Activated naive CD8-positive, alpha-beta T cell (primary cell): Measurements from ENCODE around the gene ABCB6.

ENCODE experiments used
- H3K27ac Mint-ChIP-seq: one replicate; pipeline ENCODE4 v1.8.0; 2021; ENCODE audit warnings: mixed read lengths
- H3K27me3 Mint-ChIP-seq: one replicate; pipeline ENCODE4 v1.8.0; 2021; ENCODE audit warnings: mixed read lengths
- H3K36me3 Mint-ChIP-seq: one replicate; pipeline ENCODE4 v1.8.0; 2021; ENCODE audit warnings: mixed read lengths
- H3K4me1 Mint-ChIP-seq: one replicate; pipeline ENCODE4 v1.8.0; 2021; ENCODE audit warnings: low read depth, mixed read lengths
- H3K4me3 Mint-ChIP-seq: one replicate; pipeline ENCODE4 v1.8.0; 2021; ENCODE audit warnings: mild to moderate bottlenecking, mixed read lengths
- H3K9me3 Mint-ChIP-seq: one replicate; pipeline ENCODE4 v1.8.0; 2021; ENCODE audit warnings: low read depth, mixed read lengths

ABCB6 gene

DNA sequence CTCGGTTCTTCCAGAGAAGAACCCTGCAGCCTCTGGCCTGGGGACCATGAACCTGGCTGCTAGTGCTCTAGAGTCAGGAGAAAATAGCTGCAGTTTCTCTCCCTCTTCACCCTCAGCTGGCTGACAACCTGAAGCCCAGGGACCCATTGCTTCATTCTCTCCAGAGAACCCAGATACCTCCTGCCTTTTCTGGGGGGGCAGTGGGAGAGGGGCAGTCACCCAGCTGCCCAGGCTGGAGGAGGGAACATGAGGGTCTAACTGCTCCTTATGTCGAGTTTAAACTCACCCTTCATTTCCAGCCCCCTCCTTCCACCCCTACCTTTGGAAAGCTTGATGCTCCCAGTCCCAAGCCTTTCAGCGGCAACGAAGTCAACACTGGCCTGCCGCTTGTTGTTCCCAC is 19.8 kb downstream of the ABCB6 start:
- Mint-ChIP-seq H3K9me3 (no peaks in the 10 kb centered on the region), H3K27me3 (no peaks in the 10 kb centered on the region), H3K27ac (peak overlapping the region; percentile 6), H3K36me3 (peaks cover 2% of the 10 kb centered on the region), H3K4me3 (peak overlapping the region; percentile 65), H3K4me1 (peaks cover 26% of the 10 kb centered on the region)

DNA sequence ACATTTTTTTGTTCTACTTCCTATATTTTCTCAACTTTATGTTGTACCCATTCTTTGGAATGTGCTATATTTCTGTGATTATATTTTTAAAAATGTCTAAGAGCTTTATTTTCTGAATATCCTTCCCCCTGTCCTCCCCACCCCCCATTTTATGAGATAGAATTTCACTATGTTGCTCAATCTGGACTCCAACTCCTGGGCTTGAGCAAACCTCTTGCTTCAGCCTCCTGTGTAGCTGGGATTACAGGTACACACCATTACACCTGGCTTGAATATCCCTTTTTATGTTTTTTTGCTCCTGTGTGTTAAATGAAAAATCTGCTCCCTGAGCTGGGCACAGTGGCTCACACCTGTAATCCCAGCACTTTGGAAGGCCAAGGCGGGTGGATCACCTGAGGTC is 21.4 kb downstream of the ABCB6 start:
- Mint-ChIP-seq H3K27ac (no peak overlapping the region), H3K4me3 (no peak overlapping the region), H3K36me3 (peaks cover 2% of the 10 kb centered on the region), H3K9me3 (no peaks in the 10 kb centered on the region), H3K4me1 (peaks cover 26% of the 10 kb centered on the region), H3K27me3 (no peaks in the 10 kb centered on the region)

DNA sequence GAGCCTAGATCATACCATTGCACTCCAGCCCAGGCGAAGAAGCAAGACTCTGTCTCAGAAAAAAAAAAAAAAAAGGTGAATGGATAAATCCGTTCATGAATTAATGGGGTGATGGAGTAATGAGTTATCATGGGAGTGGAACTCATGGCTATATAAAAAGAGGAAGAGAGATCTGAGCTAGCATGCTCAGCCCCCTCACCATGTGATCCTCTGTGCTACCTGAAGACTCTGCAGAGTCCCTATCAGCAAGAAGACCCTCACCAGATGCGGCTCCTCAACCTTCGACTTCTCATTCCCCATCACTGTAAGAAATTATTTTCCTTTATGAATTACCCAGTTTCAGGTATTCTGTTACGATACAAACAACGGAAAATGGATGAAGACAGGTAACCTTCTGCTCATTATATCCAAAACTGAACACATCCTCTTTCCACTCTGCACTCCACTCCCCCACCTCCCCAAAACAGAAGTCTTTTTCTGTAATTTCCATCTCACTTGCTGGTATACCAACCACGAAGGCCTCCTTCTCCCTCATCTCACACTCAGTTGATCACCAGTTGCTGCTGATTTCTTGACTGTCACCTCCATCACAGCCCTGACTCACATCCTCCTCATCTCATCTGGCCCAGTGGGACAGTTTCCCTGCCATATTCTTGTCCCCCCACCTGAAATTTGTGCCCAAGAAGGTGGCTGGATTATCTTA is 31.9 kb downstream of the ABCB6 start:
- H3K4me3 Mint-ChIP-seq = no peak overlapping the region
- peak overlapping the region; percentile 65 for H3K27ac Mint-ChIP-seq
- no peaks in the 10 kb centered on the region for H3K9me3 Mint-ChIP-seq
- peaks cover 7% of the 10 kb centered on the region for H3K36me3 Mint-ChIP-seq
- H3K4me1 Mint-ChIP-seq = peaks cover 20% of the 10 kb centered on the region
- H3K27me3 Mint-ChIP-seq = no peaks in the 10 kb centered on the region

DNA sequence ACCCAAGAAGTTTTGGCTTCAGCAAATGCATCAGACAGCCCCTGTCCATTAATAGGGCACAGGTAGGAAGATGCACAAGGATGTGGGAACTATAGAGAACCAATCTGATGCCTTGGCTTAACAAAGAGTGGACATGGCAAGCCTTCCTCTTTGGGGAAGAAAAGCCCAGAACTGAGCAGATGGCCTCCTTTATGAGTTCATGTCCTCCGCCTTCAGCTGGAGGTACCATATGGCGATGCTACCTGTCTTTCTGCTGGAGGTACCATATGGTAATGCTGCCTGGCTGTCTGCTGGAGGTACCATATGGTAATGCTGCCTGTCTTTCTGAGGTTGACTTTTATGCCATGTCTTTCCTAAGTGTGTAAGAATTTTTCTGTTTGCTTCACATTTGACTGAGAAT is 34.6 kb downstream of the ABCB6 start:
- no peaks in the 10 kb centered on the region for H3K27me3 Mint-ChIP-seq
- peaks cover 45% of the 10 kb centered on the region for H3K4me1 Mint-ChIP-seq
- H3K36me3 Mint-ChIP-seq = peaks cover 7% of the 10 kb centered on the region
- H3K27ac Mint-ChIP-seq = peak overlapping the region; percentile 54
- H3K4me3 Mint-ChIP-seq = no peak overlapping the region
- no peaks in the 10 kb centered on the region for H3K9me3 Mint-ChIP-seq

DNA sequence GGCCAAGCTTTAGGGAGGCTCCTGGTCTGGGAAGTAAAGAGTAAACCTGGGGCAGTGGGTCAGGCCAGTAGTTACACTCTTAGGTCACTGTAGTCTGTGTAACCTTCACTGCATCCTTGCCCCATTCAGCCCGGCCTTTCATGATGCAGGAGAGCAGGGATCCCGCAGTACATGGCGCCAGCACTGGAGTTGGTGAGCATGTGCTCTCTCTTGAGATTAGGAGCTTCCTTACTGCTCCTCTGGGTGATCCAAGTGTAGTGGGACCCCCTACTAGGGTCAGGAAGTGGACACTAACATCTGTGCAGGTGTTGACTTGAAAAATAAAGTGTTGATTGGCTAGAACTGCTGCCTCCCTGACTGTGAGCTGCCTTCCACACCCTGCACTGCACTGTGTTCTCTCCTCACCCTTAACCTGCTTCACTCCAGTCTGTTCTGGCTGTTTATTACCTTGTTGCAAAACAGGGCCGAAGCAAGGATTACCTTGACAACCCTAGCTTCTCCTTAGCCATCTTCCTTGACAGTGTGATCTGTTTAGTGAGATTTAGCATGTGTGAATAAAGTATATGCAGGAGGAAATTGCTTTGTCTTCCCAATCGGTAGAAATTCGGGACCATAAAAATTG is 35.5 kb downstream of the ABCB6 start:
- Mint-ChIP-seq H3K27me3 (no peaks in the 10 kb centered on the region), H3K4me3 (no peak overlapping the region), H3K9me3 (no peaks in the 10 kb centered on the region), H3K36me3 (peaks cover 7% of the 10 kb centered on the region), H3K27ac (peak overlapping the region; percentile 70), H3K4me1 (peaks cover 47% of the 10 kb centered on the region)

DNA sequence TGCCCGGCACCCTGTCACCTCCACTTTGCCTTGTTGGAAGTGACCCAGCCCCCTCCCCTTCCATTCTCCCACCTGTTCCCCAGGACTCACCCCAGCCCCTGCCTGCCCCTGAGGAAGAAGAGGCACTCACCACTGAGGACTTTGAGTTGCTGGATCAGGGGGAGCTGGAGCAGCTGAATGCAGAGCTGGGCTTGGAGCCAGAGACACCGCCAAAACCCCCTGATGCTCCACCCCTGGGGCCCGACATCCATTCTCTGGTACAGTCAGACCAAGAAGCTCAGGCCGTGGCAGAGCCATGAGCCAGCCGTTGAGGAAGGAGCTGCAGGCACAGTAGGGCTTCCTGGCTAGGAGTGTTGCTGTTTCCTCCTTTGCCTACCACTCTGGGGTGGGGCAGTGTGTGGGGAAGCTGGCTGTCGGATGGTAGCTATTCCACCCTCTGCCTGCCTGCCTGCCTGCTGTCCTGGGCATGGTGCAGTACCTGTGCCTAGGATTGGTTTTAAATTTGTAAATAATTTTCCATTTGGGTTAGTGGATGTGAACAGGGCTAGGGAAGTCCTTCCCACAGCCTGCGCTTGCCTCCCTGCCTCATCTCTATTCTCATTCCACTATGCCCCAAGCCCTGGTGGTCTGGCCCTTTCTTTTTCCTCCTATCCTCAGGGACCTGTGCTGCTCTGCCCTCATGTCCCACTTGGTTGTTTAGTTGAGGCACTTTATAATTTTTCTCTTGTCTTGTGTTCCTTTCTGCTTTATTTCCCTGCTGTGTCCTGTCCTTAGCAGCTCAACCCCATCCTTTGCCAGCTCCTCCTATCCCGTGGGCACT is 36.2 kb downstream of the ABCB6 start:
- no peaks in the 10 kb centered on the region for H3K9me3 Mint-ChIP-seq
- H3K4me1 Mint-ChIP-seq = peaks cover 48% of the 10 kb centered on the region
- H3K27me3 Mint-ChIP-seq = no peaks in the 10 kb centered on the region
- H3K27ac Mint-ChIP-seq = peak overlapping the region; percentile 70
- H3K36me3 Mint-ChIP-seq = peaks cover 7% of the 10 kb centered on the region
- peak overlapping the region; percentile 17 for H3K4me3 Mint-ChIP-seq

DNA sequence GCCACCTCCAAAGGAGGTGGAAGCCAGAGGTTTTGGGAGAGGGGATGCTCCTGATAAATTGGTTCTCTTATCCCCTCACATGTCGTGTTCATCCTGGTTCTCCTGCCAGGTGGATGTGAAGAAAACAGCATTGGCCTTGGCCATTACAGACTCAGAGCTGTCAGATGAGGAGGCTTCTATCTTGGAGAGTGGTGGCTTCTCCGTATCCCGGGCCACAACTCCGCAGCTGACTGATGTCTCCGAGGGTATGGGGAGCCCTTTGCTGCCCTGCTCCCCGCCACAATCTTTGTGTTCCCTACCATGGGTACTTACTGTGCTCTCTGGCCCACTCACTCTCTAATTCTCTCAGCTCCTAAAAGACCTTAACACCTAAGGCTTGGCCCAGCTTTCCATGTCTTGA is 37.2 kb downstream of the ABCB6 start:
- Mint-ChIP-seq H3K27ac (peak overlapping the region; percentile 58), H3K4me3 (peak overlapping the region; percentile 13), H3K9me3 (no peaks in the 10 kb centered on the region), H3K36me3 (peaks cover 3% of the 10 kb centered on the region), H3K27me3 (no peaks in the 10 kb centered on the region), H3K4me1 (peaks cover 47% of the 10 kb centered on the region)

DNA sequence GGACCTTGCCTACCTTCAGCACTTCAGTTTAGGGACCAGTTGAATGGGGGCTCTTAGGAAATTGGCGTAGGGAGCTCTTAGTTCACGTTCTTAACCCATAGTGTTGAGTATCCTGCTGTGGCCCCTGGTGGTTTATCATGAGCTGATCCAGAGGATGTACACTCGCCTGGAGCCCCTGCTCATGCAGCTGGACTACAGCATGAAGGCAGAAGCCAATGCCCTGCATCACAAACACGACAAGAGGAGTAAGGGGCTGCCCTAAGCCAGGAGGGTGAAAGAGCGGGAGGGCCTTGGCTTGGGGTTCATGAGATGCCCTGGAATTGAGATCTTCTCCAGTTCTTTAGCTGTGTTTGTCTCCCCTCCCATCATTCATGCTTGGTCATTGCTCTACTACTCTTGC is 37.8 kb downstream of the ABCB6 start:
- Mint-ChIP-seq H3K36me3 (peaks cover 3% of the 10 kb centered on the region), H3K27me3 (no peaks in the 10 kb centered on the region), H3K4me3 (peak overlapping the region; percentile 27), H3K27ac (peak overlapping the region; percentile 31), H3K4me1 (peaks cover 48% of the 10 kb centered on the region), H3K9me3 (no peaks in the 10 kb centered on the region)

DNA sequence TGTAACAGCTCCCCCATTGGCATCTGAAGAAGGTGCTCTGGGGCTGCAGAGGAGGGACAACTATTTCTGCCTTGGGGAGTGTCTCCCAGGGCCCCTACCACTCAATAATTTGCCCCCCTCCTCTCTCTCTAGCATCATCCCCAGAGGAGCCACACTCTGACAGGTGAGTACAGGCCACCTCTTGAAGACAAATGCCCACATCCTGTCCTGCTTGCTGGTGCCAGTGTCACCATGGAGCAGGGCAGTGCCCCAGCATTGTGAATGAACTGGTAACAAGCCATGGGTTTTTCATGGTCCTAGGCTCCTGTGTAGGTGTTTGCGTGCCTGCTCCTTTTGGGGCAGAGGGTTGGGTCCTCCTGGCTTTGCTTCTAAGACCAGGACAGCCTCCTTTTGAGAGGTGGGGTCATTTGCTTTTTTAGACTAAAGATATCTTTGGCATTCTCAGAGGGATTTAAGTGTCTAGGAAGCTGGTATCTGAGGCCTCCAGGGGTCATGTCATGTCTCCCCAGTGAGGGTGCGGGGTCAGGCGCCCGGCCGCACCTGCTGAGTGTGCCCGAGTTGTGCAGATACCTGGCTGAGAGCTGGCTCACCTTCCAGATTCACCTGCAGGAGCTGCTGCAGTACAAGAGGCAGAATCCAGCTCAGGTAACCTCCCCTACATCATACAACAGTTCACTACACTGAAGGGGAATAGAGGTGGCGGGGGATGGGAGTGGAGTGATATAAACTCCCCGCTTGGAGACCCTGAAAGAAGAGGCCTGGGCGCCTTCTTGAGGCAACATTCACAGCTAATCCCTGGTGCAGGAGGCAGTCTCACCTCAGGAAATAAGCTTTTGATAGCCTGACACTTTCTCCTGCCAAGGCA is 38.9 kb downstream of the ABCB6 start:
- Mint-ChIP-seq H3K27me3 (no peaks in the 10 kb centered on the region), H3K4me3 (peak overlapping the region; percentile 88), H3K36me3 (no peaks in the 10 kb centered on the region), H3K27ac (no peak overlapping the region), H3K4me1 (peaks cover 56% of the 10 kb centered on the region), H3K9me3 (no peaks in the 10 kb centered on the region)

DNA sequence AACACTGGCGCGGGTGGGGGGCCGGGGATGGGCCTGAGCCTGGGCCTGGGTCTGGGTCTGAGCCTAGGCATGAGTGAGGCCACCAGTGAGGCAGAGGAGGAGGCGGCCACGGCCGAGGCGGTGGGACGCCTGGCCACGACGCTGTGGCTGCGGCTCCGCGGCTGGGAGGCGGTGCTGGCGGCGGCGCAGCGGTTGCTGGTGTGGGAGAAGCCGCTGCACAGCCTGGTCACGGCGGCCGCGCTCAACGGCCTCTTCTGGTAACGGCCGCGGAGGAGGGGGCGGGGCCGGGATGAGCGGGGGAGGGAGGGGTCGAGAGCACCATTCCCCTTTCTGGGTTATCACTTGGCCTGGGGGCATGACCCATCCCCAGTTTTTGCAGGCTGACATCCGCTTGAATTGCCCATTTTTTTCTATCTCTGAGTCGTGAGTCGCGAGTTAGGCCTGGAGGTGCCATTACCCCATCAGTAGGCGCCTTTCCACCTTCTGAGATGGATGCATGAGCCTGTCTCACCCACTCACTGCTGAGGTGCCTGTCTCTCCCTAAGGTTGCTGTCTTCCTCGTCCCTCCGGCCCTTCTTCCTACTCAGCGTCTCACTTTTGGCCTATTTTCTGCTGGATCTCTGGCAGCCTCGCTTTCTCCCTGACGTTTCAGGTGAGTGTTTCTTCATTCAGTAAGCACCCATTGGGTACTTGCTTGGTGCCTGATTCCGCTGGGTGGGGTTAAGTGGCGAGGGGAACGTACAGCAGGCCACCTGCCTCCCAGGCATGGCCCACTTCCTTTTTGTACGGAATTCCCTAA is 40.2 kb downstream of the ABCB6 start:
- H3K36me3 Mint-ChIP-seq = peaks cover 6% of the 10 kb centered on the region

DNA sequence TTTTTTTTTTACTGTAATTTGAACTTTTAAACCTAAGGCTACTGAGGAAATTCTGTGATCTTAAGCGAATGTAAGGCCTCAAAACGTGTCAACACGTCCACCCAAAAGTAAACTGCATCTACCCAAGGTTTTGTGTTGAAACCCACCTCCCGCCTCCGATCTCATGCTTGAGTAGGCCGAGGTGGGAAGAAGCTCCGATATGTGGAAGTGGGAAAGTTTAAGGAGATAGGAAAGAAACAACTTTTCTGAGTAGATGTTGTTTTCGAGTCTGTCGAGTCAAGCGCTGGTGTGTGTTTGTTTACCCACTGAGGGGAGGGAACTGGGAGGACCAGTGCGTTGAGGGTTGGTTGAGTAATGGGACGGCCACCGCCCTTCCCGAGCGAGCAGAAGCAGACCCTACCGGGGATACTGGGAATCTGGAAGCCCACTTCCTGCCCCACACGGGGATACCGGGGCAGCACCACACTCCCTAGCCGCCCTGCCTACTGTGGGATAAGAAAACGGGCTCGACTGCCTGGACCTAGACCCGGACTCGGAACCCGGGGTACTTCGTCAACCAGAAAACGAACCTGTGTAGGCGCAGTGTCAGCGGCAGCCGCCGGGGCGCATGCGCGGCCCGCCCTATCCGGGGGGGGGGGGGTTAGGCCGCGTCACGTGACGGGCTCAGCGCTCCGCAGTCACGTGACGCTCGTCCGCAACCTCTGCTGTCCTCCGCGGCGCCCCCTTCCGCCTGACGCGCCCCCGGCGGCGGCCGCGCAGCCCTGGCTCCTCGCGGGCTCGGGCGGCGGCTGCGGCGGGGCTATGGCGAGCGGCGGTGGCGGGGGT is 41.0 kb downstream of the ABCB6 start, which contains the start of gene RETREG2:
Gene RETREG2, plus strand, starts transcription at position 724 of the 825 bp plus-strand sequence. Its CDS starts 78 bp downstream, at position 802.
- H3K27me3 Mint-ChIP-seq = no peaks in the 10 kb centered on the region
- no peaks in the 10 kb centered on the region for H3K9me3 Mint-ChIP-seq
- peaks cover 62% of the 10 kb centered on the region for H3K4me1 Mint-ChIP-seq
- peaks cover 6% of the 10 kb centered on the region for H3K36me3 Mint-ChIP-seq
- H3K27ac Mint-ChIP-seq = peak within 1 kb of the TSS; percentile 99
- H3K4me3 Mint-ChIP-seq = peak within 1 kb of the TSS; percentile 98

More for the DNA sequence above, 40.2 kb downstream of the ABCB6 start:
- peak overlapping the region; percentile 88 for H3K4me3 Mint-ChIP-seq
- H3K27ac Mint-ChIP-seq = peak overlapping the region; percentile 87
- peaks cover 65% of the 10 kb centered on the region for H3K4me1 Mint-ChIP-seq
- no peaks in the 10 kb centered on the region for H3K27me3 Mint-ChIP-seq
- H3K9me3 Mint-ChIP-seq = no peaks in the 10 kb centered on the region

DNA sequence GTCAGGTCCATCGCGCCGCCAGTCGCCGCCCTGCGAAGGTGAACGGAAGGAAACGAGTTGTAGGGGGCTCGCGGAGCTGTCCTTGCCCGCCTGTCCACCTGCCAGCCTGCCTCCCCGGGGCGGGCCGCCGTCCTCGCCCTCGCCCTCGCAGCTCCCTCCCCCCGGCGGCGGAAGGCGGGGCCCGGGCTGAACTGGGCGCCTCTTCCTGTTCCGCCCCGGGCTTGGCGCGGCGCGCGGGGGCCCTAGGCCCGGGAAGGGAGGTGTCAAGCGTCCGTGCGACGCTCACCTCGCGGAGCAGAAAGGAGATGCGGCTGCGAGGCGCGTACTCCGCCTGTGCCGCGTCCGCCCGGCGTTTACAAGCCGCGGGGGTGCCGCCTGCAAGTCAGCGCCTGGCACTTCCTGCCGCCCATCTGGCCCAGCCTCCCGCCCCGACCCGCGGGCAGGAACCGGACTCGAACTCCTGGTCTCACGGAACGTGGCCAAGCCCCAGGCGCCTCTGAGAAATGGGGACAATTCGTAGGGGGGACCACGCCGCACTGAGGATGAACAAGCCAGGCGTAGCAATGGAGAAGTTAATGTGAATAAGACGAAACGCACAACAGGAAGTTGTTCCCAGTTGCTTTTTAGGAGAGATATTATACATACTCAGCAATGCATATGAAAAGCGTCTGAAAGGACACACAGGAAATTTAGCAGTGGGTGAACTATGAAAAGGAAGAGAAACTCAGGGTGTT is 41.8 kb downstream of the ABCB6 start, which contains the start of gene CNPPD1:
Gene CNPPD1, minus strand, starts transcription at position 108 of the 734 bp plus-strand sequence. Its CDS starts 97 bp downstream, at position 11.
- Mint-ChIP-seq H3K36me3 (peaks cover 6% of the 10 kb centered on the region), H3K4me1 (peaks cover 59% of the 10 kb centered on the region), H3K27me3 (no peaks in the 10 kb centered on the region), H3K4me3 (peak within 1 kb of the TSS; percentile 98), H3K9me3 (no peaks in the 10 kb centered on the region), H3K27ac (peak within 1 kb of the TSS; percentile 99)
